ENCODE measurements around the gene MAP7D3.

- TF ChIP-seq TAF1 (IDR thresholded peaks at IDR 0.05; ENCODE audit: low read depth, low read length), result no peak
- TF ChIP-seq CTCF (IDR thresholded peaks at IDR 0.05; ENCODE audit: control extremely low read depth in 1 of 3, insufficient read depth in 1 of 3, low read depth in 1 of 3, low read length in 3 of 3), result peak in 2 of 3 experiments; percentile 8 to 21; a peak in 2 of 4 replicates
Measured at GRCh38 chrX:136166221-136166855, 84.9 kb downstream of the MAP7D3 start.
